WERI-Rb-1 (cell line): ENCODE results near the gene KLHL25.

Experiments
- DNase-seq: peaks from one replicate; pipeline ENCODE4 v3.0.0-alpha.2; 2020
- H3K27ac ChIP-seq: fragments of 250-450 bp; sonication (Bioruptor Pico); 2 replicates; pipeline ENCODE4 v1.5.1; 2020; ENCODE audit warnings: mild to moderate bottlenecking, moderate library complexity
- H3K27me3 ChIP-seq: fragments of 250-450 bp; sonication (Bioruptor Pico); 2 replicates; pipeline ENCODE4 v1.5.1; 2021; ENCODE audit warnings: mild to moderate bottlenecking, low read depth, moderate library complexity; ENCODE audit not compliant: insufficient read depth, severe bottlenecking
- H3K36me3 ChIP-seq: fragments of 250-450 bp; sonication (Bioruptor Pico); 2 replicates; pipeline ENCODE4 v1.5.1; 2020; ENCODE audit warnings: mild to moderate bottlenecking, moderate library complexity
- H3K4me3 ChIP-seq: 2 replicates; pipeline ENCODE4 v1.5.1; 2011; ENCODE audit warnings: low read depth, mild to moderate bottlenecking, control low read depth, low read length
- H3K9me3 ChIP-seq: fragments of 250-450 bp; sonication (Bioruptor Pico); 2 replicates; pipeline ENCODE4 v1.5.1; 2021; ENCODE audit warnings: mild to moderate bottlenecking, moderate library complexity; ENCODE audit not compliant: severe bottlenecking
- CTCF ChIP-seq: IDR thresholded peaks from 2 replicates; pipeline ENCODE4 v1.5.1; 2011; ENCODE audit warnings: low read depth, mild to moderate bottlenecking, control low read depth, inconsistent platforms, low read length

KLHL25 gene

GRCh38 chr15:85828874-85829273, 34.1 kb upstream of the KLHL25 start:
- H3K9me3 ChIP-seq: no peaks in the 10 kb centered on the region
- no peaks in the 10 kb centered on the region for H3K36me3 ChIP-seq
- H3K27me3 ChIP-seq: no peaks in the 10 kb centered on the region
- DNase-seq: no peak
- no peak for TF ChIP-seq CTCF
- H3K4me3 ChIP-seq: no peak overlapping the region
- no peak overlapping the region for H3K27ac ChIP-seq

GRCh38 chr15:85828126-85828525, 33.4 kb upstream of the KLHL25 start:
- DNase-seq: no peak
- H3K9me3 ChIP-seq: no peaks in the 10 kb centered on the region

GRCh38 chr15:85826756-85827515, 32.2 kb upstream of the KLHL25 start:
- H3K36me3 ChIP-seq: no peaks in the 10 kb centered on the region
- TF ChIP-seq CTCF: no peak
- no peaks in the 10 kb centered on the region for H3K9me3 ChIP-seq
- DNase-seq: no peak
- no peak overlapping the region for H3K4me3 ChIP-seq
- H3K27me3 ChIP-seq: no peaks in the 10 kb centered on the region
- H3K27ac ChIP-seq: no peak overlapping the region

More at GRCh38 chr15:85828126-85828525, 33.4 kb upstream of the KLHL25 start:
- no peak overlapping the region for H3K27ac ChIP-seq
- H3K36me3 ChIP-seq: no peaks in the 10 kb centered on the region
- H3K27me3 ChIP-seq: no peaks in the 10 kb centered on the region
- TF ChIP-seq CTCF: no peak
- no peak overlapping the region for H3K4me3 ChIP-seq

GRCh38 chr15:85825719-85826118, 31.0 kb upstream of the KLHL25 start:
- H3K36me3 ChIP-seq: no peaks in the 10 kb centered on the region
- H3K4me3 ChIP-seq: no peak overlapping the region
- H3K9me3 ChIP-seq: no peaks in the 10 kb centered on the region
- no peak for DNase-seq
- TF ChIP-seq CTCF: no peak
- H3K27me3 ChIP-seq: no peaks in the 10 kb centered on the region
- H3K27ac ChIP-seq: no peak overlapping the region

GRCh38 chr15:85825118-85825517, 30.4 kb upstream of the KLHL25 start:
- Histone ChIP-seq H3K9me3 (no peaks in the 10 kb centered on the region), H3K27ac (no peak overlapping the region), H3K36me3 (no peaks in the 10 kb centered on the region), H3K4me3 (no peak overlapping the region), H3K27me3 (no peaks in the 10 kb centered on the region)
- no peak for TF ChIP-seq CTCF
- DNase-seq: no peak

- Histone ChIP-seq H3K4me3 (no peak overlapping the region), H3K27me3 (no peaks in the 10 kb centered on the region), H3K9me3 (no peaks in the 10 kb centered on the region), H3K27ac (no peak overlapping the region), H3K36me3 (no peaks in the 10 kb centered on the region)
- DNase-seq: no peak
- no peak for TF ChIP-seq CTCF
These were observed 26.8 kb upstream of the KLHL25 start for GRCh38 chr15:85821545-85821944.
